Fibroblast of lung (primary cell): Measurements from ENCODE around the gene LDLRAD4.

ENCODE experiments used
- CTCF ChIP-seq, 2 donors: IDR thresholded peaks in 1 of 2; conservative IDR thresholded peaks in 1 of 2; 1 replicate in 1 of 2; 2 replicates in 1 of 2; pipeline ENCODE4 v1.5.1; 2011 to 2012; ENCODE audit warnings: low read length in 2 of 2, control low read depth in 1 of 2, inconsistent platforms in 1 of 2, low read depth in 1 of 2, mild to moderate bottlenecking in 1 of 2
- EZH2 ChIP-seq: IDR thresholded peaks from 2 replicates; pipeline ENCODE4 v1.5.1; 2012; ENCODE audit warnings: low read length, control low read depth, mild to moderate bottlenecking; ENCODE audit errors: missing control alignments

GRCh38 chr18:13558790-13559189 is 340.2 kb downstream of the LDLRAD4 start:
- TF ChIP-seq CTCF (conservative IDR thresholded peaks at IDR 0.05 in 1 of 2, IDR thresholded peaks at IDR 0.05 in 1 of 2; ENCODE audit: low read depth in 1 of 2, low read length in 2 of 2) (no peak), EZH2 (no peak)
